Measurements from ENCODE around the gene GUCY2D.
A peak's percentile ranks its signal among the peaks of the same experiment; 100 is the strongest.
"Not testable (repeated sequence)": the region's sequence is repeated elsewhere in the genome, so short reads cannot be mapped to it uniquely, and the experiment has no call there.

GUCY2D gene

DNA sequence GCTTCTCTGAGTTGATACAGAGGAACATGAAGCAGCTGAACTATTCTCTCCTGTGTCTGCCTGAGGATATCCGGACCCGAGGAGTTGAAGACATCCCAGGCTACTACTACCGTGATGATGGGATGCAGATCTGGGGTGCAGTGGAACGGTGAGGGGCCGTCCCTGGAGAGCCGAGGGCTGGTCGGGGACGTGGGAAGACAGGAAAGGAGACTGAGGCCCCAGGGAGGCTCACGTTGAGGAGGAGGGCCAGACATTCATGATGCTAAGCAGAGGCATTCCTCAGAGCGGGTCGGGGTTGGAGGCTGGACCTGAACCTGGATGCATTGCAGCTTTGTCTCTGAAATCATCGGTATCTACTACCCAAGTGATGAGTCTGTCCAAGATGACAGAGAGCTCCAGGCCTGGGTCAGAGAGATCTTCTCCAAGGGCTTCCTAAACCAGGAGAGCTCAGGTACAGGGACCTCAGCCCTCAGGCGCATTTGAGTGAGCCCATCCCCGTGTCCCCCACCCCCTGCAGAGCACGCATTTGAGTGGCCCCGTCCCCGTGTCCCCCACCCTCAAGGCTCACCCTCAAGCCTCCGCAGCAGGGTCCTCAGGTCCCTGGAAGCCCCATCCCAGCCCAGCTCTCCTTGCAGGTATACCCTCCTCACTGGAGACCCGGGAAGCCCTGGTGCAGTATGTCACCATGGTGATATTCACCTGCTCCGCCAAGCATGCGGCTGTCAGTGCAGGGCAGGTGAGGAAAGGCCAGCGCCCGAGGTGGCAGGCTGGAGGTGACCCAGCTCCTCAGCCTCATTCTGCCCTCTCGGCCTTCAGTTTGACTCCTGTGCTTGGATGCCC lies 44.7 kb downstream of the GUCY2D start:
- no peak for DNase-seq

DNA sequence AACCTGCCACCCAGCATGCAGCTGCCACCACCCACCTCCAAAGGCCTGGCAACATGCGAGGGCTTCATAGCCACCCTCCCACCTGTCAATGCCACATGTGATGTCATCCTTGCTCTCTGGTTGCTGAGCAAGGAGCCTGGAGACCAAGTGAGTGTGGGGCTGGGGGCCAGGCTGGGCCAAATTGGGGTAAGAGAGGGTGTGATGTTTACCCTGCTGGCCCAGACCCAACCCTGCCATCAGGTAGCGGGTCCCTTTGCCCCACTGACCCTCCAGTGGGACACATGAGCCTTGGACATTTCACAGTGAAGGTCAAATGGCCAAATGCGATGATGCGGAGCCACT lies 45.3 kb downstream of the GUCY2D start:
- DNase-seq, result no peak

DNA sequence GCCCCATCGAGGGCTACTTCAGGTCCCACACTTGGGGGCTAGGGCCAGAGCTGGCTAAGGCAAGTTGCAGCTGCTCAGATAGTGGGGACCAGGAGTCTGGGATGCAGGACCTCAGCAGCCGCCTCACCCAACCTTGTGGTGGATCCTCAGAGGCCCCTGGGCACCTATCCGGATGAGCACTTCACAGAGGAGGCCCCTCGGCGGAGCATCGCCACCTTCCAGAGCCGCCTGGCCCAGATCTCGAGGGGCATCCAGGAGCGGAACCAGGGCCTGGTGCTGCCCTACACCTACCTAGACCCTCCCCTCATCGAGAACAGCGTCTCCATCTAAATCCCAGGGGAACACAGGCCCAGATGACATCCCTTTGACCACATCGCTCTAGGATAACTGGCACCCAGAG lies 45.8 kb downstream of the GUCY2D start:
- DNase-seq, result no peak

- DNase-seq, result no peak
Measured at GRCh38 chr17:8048736-8049135, 46.3 kb downstream of the GUCY2D start.

DNA sequence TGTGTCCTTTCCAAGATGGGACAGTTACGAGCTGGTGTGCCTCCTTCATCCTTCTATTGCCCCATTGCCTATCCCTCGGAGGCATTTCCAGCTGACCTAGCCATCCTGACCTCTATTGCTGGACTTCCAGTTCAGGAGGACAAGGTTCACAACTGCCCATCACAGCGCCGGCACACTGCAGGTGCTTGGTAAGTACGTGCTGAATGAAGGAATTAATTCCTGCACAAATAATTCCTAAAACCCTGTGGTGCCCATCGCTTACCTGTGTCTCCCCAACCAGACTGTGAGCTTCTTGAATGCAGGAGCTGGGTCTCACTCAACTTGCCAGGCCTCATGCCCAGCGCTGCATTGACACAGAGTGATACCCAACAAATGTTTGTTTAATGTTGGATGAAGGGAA lies 49.4 kb downstream of the GUCY2D start:
- no peak for DNase-seq

GRCh38 chr17:8052256-8053252 lies 50.1 kb downstream of the GUCY2D start:
- no peak for DNase-seq

DNA sequence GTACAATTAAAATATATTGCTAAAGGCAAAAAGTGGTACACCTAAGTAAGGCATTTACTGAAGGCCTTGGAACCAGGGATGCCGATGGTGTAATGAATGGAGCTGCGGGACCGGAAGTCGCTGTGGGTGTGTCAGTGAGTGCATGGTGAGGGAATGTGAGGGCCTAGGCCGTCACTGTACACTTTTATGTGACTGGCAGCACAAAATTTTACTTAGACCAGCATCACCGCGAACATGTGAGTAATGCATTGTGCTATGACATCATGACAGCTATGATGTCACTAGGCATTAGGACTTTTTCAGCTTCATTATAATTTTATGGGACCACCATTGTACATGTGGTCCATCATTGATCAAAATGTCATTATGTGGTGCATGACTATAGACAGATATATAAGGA lies 51.2 kb downstream of the GUCY2D start:
- DNase-seq, result no peak

DNA sequence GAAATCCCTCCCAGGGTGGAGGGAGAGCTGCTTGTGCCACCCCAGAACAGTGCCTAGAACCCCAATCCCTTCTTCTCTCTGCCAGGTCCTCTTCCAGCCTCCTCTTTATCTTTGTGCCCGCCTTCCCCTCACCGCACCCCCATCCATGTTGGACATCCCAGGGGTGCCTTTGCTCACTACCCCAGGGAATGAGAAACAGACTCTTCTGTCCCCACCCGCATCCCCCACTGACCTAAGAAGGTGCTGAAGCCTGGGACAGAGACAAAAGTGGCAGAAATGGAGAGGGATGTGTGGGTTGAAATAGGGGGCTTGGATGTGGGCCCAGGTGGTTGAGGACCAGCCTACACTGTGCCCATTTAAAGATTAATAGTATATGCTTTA lies 53.4 kb downstream of the GUCY2D start:
- DNase-seq, result no peak

DNA sequence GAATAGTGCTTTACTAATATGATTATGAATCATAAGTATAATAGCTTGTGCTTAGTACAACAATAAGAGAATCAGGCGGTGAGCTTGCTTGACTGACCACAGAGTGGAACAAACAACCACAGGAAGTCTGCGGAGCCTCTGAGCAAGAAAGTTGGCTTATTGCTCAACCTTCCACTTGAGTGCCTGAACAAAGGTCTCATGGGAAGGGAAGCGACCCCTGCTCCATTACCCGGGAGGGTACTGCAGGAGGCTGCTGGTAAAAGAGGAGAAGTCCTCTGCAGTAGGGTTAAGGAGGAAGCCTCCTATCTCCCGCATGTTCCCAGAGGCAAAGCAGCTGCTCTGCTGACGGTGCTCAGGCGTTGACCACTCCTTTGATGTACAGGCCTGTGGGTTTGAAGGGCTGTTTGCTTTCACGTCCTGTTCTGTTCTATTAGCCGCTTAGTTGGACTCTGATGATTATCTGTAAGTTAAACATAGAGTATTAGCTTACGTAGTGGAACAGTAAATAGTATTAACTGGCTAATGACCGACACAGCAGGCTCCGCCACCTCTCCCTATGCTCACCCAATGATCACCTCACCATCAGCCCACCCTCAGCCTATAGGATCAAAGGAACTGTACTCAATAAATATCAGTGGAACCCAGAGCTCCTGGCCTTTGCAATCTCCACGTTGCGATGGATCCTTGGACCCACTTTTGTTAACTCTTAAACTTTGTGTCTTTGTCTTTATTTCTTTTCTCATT lies 54.0 kb downstream of the GUCY2D start:
- DNase-seq, result no peak

- no peak for DNase-seq
Measured at GRCh38 chr17:8056976-8057625, 54.7 kb downstream of the GUCY2D start.

DNA sequence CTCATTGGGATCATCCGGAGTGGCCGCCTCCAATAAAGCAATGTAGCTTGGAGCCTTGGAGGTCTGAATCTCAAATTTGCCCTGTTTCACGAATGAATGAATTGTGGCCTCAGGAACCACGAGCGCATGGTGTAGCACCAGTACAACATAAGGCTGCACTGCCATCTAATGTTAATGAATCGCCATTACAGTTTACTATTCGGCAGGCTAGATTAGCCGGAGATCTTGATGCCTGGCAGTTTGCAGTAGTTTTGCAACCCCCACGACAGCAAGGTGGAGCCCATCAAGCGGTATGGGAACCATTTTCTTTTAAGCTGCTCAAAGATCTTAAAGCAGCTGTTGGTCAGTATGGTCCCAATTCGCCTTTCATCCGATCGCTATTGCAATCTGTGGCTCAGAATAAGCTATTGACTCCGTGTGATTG lies 55.3 kb downstream of the GUCY2D start:
- peak; percentile 40 to 84 for DNase-seq

DNA sequence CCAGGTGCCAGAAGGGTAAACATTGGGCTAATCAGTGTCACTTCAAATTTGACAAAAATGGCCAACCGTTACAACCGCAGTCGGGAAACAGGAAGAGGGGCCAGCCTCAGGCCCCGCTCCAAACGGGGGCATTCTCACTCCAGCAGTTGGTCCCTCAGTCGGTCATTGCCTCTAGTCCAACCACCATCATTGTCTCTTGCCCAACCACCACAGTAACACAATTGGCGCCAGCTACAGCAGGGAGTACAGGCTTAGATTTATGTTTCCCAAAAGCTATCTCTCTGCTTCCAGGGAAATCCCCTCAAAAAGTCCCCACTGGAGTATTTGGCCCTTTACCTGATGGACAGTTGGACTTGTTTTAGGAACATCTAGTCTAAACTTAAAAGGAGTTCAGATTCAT lies 56.7 kb downstream of the GUCY2D start:
- no peak for DNase-seq

DNA sequence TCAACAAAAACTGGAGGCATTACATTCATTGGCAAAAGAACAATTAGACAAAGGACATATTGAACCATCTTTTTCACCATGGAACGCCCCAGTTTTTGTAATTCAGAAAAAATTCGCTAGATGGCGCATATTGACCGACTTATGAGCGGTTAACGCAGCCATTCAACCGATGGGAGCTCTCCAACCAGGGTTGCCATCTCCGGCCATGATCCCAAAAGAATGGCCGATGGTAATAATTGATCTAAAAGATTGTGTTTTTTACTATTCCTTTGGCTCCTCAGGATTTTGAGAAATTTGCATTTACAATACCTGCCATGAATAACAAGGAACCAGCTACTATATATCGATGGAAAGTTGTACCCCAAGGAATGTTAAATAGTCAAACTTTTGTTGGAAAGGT lies 57.9 kb downstream of the GUCY2D start:
- peak; percentile 54 to 81 for DNase-seq

- DNase-seq, result not testable (repeated sequence)
Measured at GRCh38 chr17:8061851-8062250, 59.4 kb downstream of the GUCY2D start.

GRCh38 chr17:8062435-8062806 lies 60.0 kb downstream of the GUCY2D start:
- no peak for DNase-seq

GRCh38 chr17:8062807-8063483 lies 60.5 kb downstream of the GUCY2D start:
- DNase-seq, result peak in 1 of 2 experiments; percentile 23

GRCh38 chr17:8063761-8064534 lies 61.5 kb downstream of the GUCY2D start:
- no peak for DNase-seq

- no peak for DNase-seq
Measured at GRCh38 chr17:8064561-8065019, 62.2 kb downstream of the GUCY2D start.

DNA sequence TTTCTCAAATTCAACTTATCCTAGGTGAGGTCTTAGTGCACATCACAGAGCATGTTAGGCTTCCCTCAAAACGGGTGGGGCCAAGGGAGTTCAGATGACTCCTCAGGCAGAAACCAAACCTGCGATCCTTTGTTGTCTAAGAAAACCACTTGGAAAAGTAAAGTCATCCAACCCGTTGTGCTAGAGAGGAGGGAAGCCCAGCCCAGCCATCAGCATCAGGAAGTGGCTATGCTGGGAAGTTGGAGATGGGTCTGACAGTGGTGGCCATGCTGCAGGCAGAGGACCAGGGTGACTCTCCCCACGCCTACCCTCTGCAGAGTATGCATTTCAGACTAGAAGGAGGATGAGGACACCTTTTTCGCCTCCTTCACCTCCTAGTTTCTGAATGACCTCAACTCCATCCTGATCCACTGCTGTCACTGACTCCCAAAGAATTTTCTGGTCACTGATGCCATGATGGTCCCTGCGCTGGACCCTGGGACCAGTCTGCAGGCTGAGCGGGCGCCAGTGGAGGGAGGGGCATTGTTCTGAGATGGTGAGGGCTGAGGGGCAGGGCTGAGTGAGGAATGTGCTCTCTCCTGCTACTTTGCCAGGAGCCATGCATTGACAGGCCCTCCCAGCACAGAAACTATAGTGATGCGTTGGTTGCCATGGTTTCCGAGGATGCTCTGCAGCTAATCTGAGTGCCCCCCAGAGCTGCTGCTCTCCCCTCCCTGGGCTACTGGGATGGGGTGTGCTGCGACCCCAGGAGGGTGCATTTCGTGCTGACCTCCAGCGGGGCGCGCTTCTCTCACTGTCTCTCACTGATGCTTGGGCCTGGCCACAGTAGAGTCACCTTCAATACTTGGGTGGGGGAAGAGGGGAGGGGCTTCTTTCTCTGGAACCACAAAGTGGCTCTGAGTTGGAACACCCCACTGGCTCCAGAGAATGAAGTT lies 64.7 kb downstream of the GUCY2D start:
- no peak for DNase-seq

- DNase-seq, result no peak
Measured at GRCh38 chr17:8067806-8068205, 65.4 kb downstream of the GUCY2D start.
